ENCODE results near the gene PPP3R1.

DNA sequence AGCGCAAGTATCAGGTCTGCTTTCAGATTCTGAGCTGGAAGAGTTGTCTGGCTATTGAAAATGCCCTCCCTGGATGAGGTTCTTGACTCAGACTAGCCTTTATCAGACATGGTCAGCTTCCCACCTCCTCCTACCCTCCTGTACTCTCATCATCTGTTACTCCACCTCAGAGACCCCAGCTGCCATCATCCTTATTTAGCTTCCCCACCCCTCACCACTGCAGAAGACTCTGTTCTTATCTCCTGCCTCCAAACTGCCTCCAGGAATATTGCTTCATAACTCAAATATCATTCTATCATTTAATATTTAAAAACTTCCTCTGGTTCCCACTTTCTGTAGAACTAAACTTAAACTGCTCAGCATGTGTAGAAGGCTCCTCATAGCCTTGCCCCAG is 31.1 kb upstream of the PPP3R1 start:
- TF ChIP-seq POLR2A (IDR thresholded peaks at IDR 0.05; ENCODE audit: low read length) (no peak), GATA1 (IDR thresholded peaks at IDR 0.05; ENCODE audit: low read depth, low read length) (no peak)
